ENCODE measurements around the gene RNF19B.
A peak's percentile ranks its signal among the peaks of the same experiment; 100 is the strongest.
"Not testable (repeated sequence)": the region's sequence is repeated elsewhere in the genome, so short reads cannot be mapped to it uniquely, and the experiment has no call there.

Gene RNF19B

GRCh38 chr1:32929366-32929765 is 35.2 kb downstream of the RNF19B start:
- DNase-seq: peak in 1 of 2 donors; percentile 53

- no peak for DNase-seq
Measured at GRCh38 chr1:32928715-32929114, 35.9 kb downstream of the RNF19B start.

- no peak for DNase-seq
Measured at GRCh38 chr1:32928285-32928684, 36.3 kb downstream of the RNF19B start.

- DNase-seq: no peak
Measured at GRCh38 chr1:32927441-32927840, 37.2 kb downstream of the RNF19B start.

- DNase-seq: no peak
Measured at GRCh38 chr1:32926562-32926961, 38.0 kb downstream of the RNF19B start.

GRCh38 chr1:32925403-32926162 is 39.0 kb downstream of the RNF19B start:
- no peak for DNase-seq

- DNase-seq: no peak
Measured at GRCh38 chr1:32924881-32925344, 39.7 kb downstream of the RNF19B start.

- DNase-seq: no peak
Measured at GRCh38 chr1:32920833-32921232, 43.8 kb downstream of the RNF19B start.

GRCh38 chr1:32919811-32920733 is 44.5 kb downstream of the RNF19B start:
- DNase-seq: no peak

- no peak for DNase-seq
Measured at GRCh38 chr1:32918179-32918578, 46.4 kb downstream of the RNF19B start.

- no peak for DNase-seq
Measured at GRCh38 chr1:32917521-32917920, 47.1 kb downstream of the RNF19B start.

GRCh38 chr1:32915766-32916706 is 48.6 kb downstream of the RNF19B start:
- DNase-seq: peak; percentile 27 to 60

- no peak for DNase-seq
Measured at GRCh38 chr1:32910319-32910718, 54.3 kb downstream of the RNF19B start.

GRCh38 chr1:32907435-32907834 is 57.2 kb downstream of the RNF19B start:
- no peak for DNase-seq

- DNase-seq: no peak
Measured at GRCh38 chr1:32906654-32907053, 58.0 kb downstream of the RNF19B start.

GRCh38 chr1:32905588-32905987 is 59.0 kb downstream of the RNF19B start:
- not testable (repeated sequence) for DNase-seq

GRCh38 chr1:32904797-32905196 is 59.8 kb downstream of the RNF19B start:
- no peak for DNase-seq

- no peak for DNase-seq
Measured at GRCh38 chr1:32903991-32904785, 60.4 kb downstream of the RNF19B start.

GRCh38 chr1:32902535-32902920 is 62.1 kb downstream of the RNF19B start:
- no peak for DNase-seq

- DNase-seq: no peak
Measured at GRCh38 chr1:32901823-32902534, 62.6 kb downstream of the RNF19B start.

Measured in inflammatory macrophage treated with lipopolysaccharide for 1 hour (primary cell).